Lung (tissue), 16 donors: ENCODE data around the gene SLX1A. TPM values are rescaled to one million over a fixed set of nuclear protein-coding genes. Genes with fewer than 3 reads are reported as not detected.
A peak's percentile ranks its signal among the peaks of the same experiment; 100 is the strongest.
"Not testable (repeated sequence)": the region's sequence is repeated elsewhere in the genome, so short reads cannot be mapped to it uniquely, and the experiment has no call there.

Experiments
- ATAC-seq: fragments of 200-7000 bp; cut with Tn5 transposase; one replicate; pipeline ENCODE4 v1.9.1; 2020; ENCODE audit warnings: moderate number of reproducible peaks; ENCODE audit not compliant: insufficient read depth, low FRiP score
- DNase-seq, 3 donors: peaks; one replicate each; pipeline ENCODE4 v3.0.0-alpha.2; 2013 to 2017
- H3K27ac ChIP-seq, 2 donors: one replicate each; pipeline ENCODE4 v1.5.1; 2013; ENCODE audit warnings: mild to moderate bottlenecking in 2 of 2, moderate library complexity in 2 of 2, control low read depth in 1 of 2, inconsistent platforms in 1 of 2, low read depth in 1 of 2, low read length in 1 of 2
- H3K27me3 ChIP-seq, 3 donors: one replicate each; pipeline ENCODE4 v1.5.1; 2013; ENCODE audit warnings: low read length in 2 of 3; ENCODE audit not compliant: control insufficient read depth in 3 of 3, insufficient read depth in 3 of 3
- H3K36me3 ChIP-seq, 4 donors: one replicate each; pipeline ENCODE4 v1.5.1; 2013; ENCODE audit warnings: low read length in 4 of 4, mild to moderate bottlenecking in 1 of 4, moderate library complexity in 1 of 4; ENCODE audit not compliant: control insufficient read depth in 4 of 4, insufficient read depth in 4 of 4
- H3K4me1 ChIP-seq, 5 donors: one replicate each; pipeline ENCODE4 v1.5.1; 2013; ENCODE audit warnings: low read length in 5 of 5, mild to moderate bottlenecking in 2 of 5, moderate library complexity in 1 of 5; ENCODE audit not compliant: control insufficient read depth in 5 of 5, insufficient read depth in 5 of 5
- H3K4me3 ChIP-seq: one replicate; pipeline ENCODE4 v1.5.1; 2013; ENCODE audit warnings: mild to moderate bottlenecking, control low read depth, moderate library complexity
- H3K9ac ChIP-seq, 2 donors: one replicate each; pipeline ENCODE4 v1.5.1; 2013; ENCODE audit warnings: low read length in 2 of 2, control low read depth in 1 of 2; ENCODE audit not compliant: insufficient read depth in 1 of 2
- H3K9me3 ChIP-seq, 4 donors: one replicate each; pipeline ENCODE4 v1.5.1; 2013; ENCODE audit warnings: low read length in 3 of 4, mild to moderate bottlenecking in 1 of 4, moderate library complexity in 1 of 4; ENCODE audit not compliant: control insufficient read depth in 4 of 4, insufficient read depth in 3 of 4
- CTCF ChIP-seq: IDR thresholded peaks from 2 replicates; pipeline ENCODE4 v1.5.1; 2012; ENCODE audit warnings: mild to moderate bottlenecking; ENCODE audit errors: control extremely low read depth, extremely low read depth
- WGBS, 2 donors: extraction: QIAGEN DNeasy Blood & Tissue Kit; methylation state at CpG; one replicate each; pipeline ENCODE4 v1.1.7; 2013; 5-methylcytosine and 5-hydroxymethylcytosine counted together
- long read RNA-seq, 5 donors: transcript quantifications; one replicate each; lab custom pipeline, GENCODE V29; 2026
- polyA plus RNA-seq, 2 donors: library from polyadenylated mRNA; stranded (reverse); fragments of 200-250 nt; gene quantifications; one replicate each; pipeline ENCODE4 v1.2.1, GENCODE V29; 2013
- total RNA-seq, 2 donors: library from RNA; depleted of rRNA in 1 of 2; stranded (reverse); fragments of >200 nt in 1 of 2; gene quantifications; one replicate each; pipeline ENCODE4 v1.2.1, GENCODE V29; 2014 to 2021
- donor health status: control.
- donor health status: control.
- donor health status: Bipolar disorder and iron deficiency.
- donor health status: healthy.
- donor health status: DM: yes; HTN: yes; CAD: no.

Gene SLX1A
- total RNA-seq, result 10 to 100 TPM; 24.0 to 96.0 TPM
- polyA plus RNA-seq, result 10 to 100 TPM; 63.4 to 86.8 TPM
- long read RNA-seq, donor 1, transcript SLX1A-201 (6 exons, 1,091 nt), result major isoform, 6 of 9 reads
- long read RNA-seq, donor 1, partial matches to known transcripts, result 0 of 9 reads
- long read RNA-seq, donor 1, other reads (novel, unspliced or antisense), result 0 of 9 reads
- long read RNA-seq, donor 2, partial matches to known transcripts, result 0 of 3 reads
- long read RNA-seq, donor 2, other reads (novel, unspliced or antisense), result 0 of 3 reads
- long read RNA-seq, donor 3, partial matches to known transcripts, result 0 of 3 reads
- long read RNA-seq, donor 3, other reads (novel, unspliced or antisense), result 0 of 3 reads
- long read RNA-seq, donor 4, partial matches to known transcripts, result 0 of 5 reads
- long read RNA-seq, donor 4, other reads (novel, unspliced or antisense), result 0 of 5 reads
- long read RNA-seq, donor 5, transcript SLX1A-201 (6 exons, 1,091 nt), result major isoform, 5 of 7 reads
- long read RNA-seq, donor 5, partial matches to known transcripts, result 0 of 7 reads
- long read RNA-seq, donor 5, other reads (novel, unspliced or antisense), result 0 of 7 reads

- not testable (repeated sequence) for H3K36me3 ChIP-seq, DNase-seq, H3K4me1 ChIP-seq, H3K9me3 ChIP-seq, H3K4me3 ChIP-seq, H3K9ac ChIP-seq, H3K27me3 ChIP-seq
- peak within 1 kb of the TSS in 1 of 2 donors; percentile 29 for H3K27ac ChIP-seq
- peak; percentile 96 for ATAC-seq
- no CpG with 5 or more reads among the region's 34 CpGs for WGBS, 2 donors
Measured at GRCh38 chr16:30193615-30194014, at the start of gene SLX1A, which contains the start of gene BOLA2B. Gene SLX1A (plus strand): TSS chr16:30193875. CDS start chr16:30194085, 210 bp downstream. Gene BOLA2B (minus strand): TSS chr16:30193666. CDS start chr16:30193595, 71 bp downstream.

GRCh38 chr16:30144017-30144416 is 49.7 kb upstream of the SLX1A start:
- H3K9me3 ChIP-seq, result no peaks in the 10 kb centered on the region
- no peak overlapping the region for H3K9ac ChIP-seq
- TF ChIP-seq CTCF, result no peak
- H3K36me3 ChIP-seq, result no peaks in the 10 kb centered on the region
- H3K4me3 ChIP-seq, result no peak overlapping the region
- ATAC-seq (no peak), DNase-seq (no peak)
- no peak overlapping the region for H3K27ac ChIP-seq
- H3K27me3 ChIP-seq, result no peaks in the 10 kb centered on the region
- H3K4me1 ChIP-seq, result no peaks in the 10 kb centered on the region

GRCh38 chr16:30144917-30145316 is 48.8 kb upstream of the SLX1A start:
- Histone ChIP-seq H3K27ac (no peak overlapping the region), H3K9ac (no peak overlapping the region), H3K27me3 (no peaks in the 10 kb centered on the region), H3K4me1 (no peaks in the 10 kb centered on the region), H3K9me3 (no peaks in the 10 kb centered on the region), H3K36me3 (no peaks in the 10 kb centered on the region), H3K4me3 (no peak overlapping the region)
- no peak for TF ChIP-seq CTCF
- whole genome bisulfite sequencing, 2 donors, result 49 to 93% methylated on average over 1 of the region's 1 CpG
- ATAC-seq (no peak), DNase-seq (no peak)

GRCh38 chr16:30145657-30146056 is 48.0 kb upstream of the SLX1A start:
- Histone ChIP-seq H3K27ac (no peak overlapping the region), H3K4me1 (no peaks in the 10 kb centered on the region), H3K9me3 (no peaks in the 10 kb centered on the region), H3K36me3 (no peaks in the 10 kb centered on the region), H3K9ac (no peak overlapping the region), H3K4me3 (no peak overlapping the region), H3K27me3 (no peaks in the 10 kb centered on the region)
- ATAC-seq (no peak), DNase-seq (no peak)
- WGBS, 2 donors, result 37 to 52% methylated on average over 1 of the region's 1 CpG
- TF ChIP-seq CTCF, result no peak
